NCI-H2227 treated with DMSO at 0.1 percent for 48 hours (cell line): ENCODE results near the gene LRRC8E.
A peak's percentile ranks its signal among the peaks of the same experiment; 100 is the strongest.
"Not testable (repeated sequence)": the region's sequence is repeated elsewhere in the genome, so short reads cannot be mapped to it uniquely, and the experiment has no call there.

Experiments used
- DNase-seq: peaks from one replicate; lab custom pipeline; 2025; lab: John Stamatoyannopoulos, UW

LRRC8E gene

GRCh38 chr19:7920519-7921301, 32.4 kb downstream of the LRRC8E start:
- DNase-seq, result peak; percentile 97

DNA sequence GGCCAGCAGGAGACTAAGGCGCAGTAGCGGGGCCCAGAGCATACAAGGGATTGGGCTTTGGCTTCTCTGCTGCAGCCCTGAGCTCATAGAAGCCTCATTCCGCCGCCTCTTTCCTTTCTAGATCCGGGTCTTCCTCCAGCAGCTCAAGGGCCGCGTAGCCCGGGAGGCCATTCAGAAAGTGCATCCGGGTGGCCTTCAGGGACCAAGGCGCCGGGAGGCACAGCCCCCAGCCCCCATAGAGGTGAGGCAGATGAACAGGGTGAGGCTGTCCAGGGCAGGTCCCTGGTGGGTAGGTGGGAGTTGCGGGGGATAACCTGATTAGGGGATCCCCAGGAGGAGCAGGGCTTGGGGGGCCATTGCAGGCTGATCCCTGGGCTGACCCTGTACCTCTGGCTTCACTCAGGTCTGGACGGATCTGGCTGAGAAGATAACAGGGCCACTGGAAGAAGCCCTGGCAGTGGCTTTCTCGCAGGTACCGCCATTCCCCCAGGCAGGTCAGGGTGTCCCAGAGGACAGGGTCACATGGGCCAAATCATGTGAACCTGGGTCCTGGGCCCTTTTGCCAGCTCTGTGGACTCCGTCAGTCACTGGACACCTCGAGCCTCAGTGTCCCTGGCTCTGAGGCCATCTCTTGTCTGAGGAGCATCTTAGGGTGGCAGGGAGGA, 33.1 kb downstream of the LRRC8E start:
- DNase-seq, result peak; percentile 53

DNA sequence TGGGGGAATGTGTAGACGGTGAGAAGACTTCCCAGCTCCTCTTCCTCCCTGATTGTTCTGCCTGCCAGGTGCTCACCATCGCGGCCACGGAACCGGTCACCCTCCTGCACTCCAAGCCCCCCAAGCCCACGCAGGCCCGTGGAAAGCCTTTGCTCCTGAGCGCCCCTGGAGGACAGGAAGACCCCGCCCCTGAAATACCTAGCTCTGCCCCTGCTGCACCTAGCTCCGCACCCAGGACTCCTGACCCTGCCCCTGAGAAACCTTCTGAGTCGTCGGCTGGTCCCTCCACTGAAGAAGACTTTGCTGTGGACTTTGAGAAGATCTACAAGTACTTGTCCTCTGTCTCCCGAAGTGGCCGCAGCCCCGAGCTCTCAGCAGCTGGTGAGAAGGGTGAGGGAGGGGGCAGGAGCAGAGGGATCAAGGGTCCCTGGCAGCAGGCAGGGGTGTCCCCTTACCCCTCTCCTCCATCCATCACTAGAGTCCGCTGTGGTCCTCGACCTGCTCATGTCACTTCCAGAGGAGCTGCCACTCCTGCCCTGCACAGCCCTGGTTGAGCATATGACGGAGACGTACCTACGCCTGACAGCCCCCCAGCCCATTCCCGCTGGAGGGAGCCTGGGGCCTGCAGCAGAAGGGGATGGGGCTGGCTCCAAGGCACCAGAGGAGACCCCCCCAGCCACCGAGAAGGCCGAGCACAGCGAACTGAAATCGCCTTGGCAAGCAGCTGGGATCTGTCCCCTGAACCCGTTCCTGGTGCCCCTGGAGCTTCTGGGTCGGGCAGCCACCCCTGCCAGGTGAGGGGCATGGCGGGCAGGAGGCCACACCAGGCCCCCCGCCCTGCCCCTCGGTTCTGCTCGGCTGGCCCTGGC, 33.9 kb downstream of the LRRC8E start:
- no peak for DNase-seq

DNA sequence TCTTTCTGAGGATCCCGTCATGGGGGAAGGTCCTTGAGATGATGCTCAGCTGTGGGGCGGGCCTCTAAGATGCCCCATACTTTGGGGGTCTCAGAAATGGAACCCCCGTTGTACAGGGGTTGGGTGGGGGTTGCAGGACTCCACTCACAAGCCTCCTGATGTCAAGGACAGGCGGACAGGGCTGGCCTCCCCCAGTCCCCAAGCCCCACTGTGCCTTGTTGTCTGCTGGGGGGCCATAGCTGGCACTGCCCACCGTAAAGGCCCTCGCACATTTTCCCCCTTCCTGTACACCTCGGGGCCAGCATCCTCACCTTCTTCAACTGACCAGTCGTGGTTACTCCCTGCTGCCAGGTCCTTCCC, 34.5 kb downstream of the LRRC8E start:
- DNase-seq, result no peak

- DNase-seq, result no peak
These were observed 35.2 kb downstream of the LRRC8E start for GRCh38 chr19:7923295-7924191.

DNA sequence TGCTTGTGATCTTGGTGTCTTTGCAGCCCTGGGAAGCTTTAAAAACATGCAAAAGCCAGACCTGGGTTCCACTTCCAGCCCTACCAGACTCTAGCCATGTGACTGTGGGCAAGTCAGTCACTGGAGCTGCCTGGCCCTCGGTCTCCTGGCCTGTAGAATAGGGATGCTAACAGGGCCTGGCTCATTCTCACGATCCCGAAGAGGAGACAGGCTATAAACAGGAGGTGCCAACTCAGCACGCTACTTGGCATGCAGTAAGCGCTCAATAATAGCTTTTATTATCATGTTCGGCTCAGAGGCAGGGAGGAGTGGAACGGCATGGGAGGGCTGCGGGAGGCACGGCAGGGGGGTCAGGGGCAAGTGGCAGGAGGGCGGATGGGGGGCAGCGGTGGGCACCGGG, 35.9 kb downstream of the LRRC8E start:
- no peak for DNase-seq

DNA sequence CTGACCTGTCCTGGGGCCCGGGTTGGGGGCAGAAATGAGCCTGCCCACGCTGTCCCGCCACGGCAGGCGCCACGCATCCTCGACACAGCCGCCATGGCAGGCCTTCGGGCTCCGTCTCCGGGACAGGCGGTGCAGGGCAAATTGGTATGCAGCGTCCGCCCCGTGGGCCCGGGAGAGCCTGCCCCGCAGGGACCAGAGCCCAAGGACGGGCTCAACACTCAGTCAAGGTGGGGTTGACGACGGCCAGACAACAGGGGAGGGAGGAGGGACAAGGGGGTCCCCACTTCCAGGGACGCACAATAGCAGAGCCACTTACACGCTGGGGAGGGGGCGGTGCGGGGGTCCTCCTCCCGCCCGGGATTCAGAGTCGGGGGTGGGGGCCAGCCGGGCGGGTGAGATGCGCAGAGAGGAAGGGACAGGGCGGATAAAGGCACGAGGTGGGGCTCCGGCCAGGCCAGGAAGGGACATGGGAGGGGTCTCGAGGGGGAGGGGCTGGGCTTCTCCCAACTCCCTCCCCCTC, 36.4 kb downstream of the LRRC8E start:
- no peak for DNase-seq

- peak; percentile 53 for DNase-seq
These were observed 37.0 kb downstream of the LRRC8E start for GRCh38 chr19:7925171-7925851.

GRCh38 chr19:7926021-7926726, 37.9 kb downstream of the LRRC8E start, which contains the start of gene CTXN1:
CTXN1 (minus strand) TSS chr19:7926135; CDS start chr19:7925538, 597 bp downstream.
- peak; percentile 44 for DNase-seq

GRCh38 chr19:7926727-7927604, 38.7 kb downstream of the LRRC8E start:
- DNase-seq, result no peak

GRCh38 chr19:7927605-7928333, 39.5 kb downstream of the LRRC8E start:
- DNase-seq, result no peak

DNA sequence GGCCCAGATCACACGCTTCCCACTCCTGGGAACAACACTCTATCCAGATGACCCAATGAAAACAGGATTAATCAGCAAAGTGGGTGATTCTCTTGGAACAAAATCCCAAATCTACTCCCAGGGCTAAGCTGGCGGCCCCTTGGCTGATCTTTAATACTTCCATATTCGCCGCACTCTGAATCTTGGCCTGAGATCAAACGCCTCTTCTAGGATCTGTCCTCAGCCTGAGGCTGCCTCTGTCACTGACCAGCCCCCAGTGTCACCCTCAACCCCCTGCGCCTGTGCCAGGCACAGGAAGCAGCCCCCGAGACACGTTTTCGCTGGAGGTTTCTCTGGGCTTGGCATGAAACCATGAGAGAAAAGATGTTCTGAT, 40.0 kb downstream of the LRRC8E start:
- DNase-seq, result no peak

GRCh38 chr19:7928741-7929701, 40.7 kb downstream of the LRRC8E start:
- no peak for DNase-seq

DNA sequence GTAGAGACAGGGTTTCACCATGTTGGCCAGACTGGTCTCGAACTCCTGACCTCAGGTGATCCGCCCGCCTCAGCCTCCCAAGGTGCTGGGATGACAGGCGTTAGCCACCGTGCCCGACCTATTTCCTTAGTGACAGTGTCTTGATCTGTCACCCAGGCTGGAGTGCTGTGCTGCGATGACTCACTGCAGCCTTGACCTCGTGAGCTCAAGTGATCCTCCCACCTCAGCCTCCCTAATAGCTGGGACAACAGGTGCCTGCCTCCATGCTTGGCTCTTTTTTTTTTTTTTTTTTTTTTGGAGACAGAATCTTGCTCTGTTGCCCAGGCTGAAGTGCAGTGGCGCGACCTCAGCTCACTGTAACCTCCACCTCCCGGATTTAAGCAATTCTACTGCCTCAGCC, 41.7 kb downstream of the LRRC8E start:
- DNase-seq, result not testable (repeated sequence)

DNA sequence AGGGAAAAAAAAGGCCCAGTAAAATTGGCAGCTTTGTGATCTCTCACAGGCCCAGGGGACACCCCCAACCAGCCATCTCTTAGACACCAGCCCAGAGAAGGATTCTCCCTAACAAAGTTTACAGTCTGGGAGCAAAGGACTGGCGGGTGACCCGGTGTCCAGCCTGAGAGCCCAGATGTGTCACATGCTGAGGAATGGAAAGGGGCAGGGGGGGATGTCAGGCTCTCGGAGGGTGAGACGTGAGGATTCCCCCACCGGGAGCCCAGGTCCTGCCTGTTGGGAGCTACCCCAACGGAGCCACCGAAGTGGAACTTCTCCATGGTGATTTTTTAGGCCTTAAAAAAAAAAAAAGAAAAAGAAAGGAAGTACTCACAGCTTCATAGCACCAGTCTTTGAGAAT, 42.5 kb downstream of the LRRC8E start:
- DNase-seq, result no peak

DNA sequence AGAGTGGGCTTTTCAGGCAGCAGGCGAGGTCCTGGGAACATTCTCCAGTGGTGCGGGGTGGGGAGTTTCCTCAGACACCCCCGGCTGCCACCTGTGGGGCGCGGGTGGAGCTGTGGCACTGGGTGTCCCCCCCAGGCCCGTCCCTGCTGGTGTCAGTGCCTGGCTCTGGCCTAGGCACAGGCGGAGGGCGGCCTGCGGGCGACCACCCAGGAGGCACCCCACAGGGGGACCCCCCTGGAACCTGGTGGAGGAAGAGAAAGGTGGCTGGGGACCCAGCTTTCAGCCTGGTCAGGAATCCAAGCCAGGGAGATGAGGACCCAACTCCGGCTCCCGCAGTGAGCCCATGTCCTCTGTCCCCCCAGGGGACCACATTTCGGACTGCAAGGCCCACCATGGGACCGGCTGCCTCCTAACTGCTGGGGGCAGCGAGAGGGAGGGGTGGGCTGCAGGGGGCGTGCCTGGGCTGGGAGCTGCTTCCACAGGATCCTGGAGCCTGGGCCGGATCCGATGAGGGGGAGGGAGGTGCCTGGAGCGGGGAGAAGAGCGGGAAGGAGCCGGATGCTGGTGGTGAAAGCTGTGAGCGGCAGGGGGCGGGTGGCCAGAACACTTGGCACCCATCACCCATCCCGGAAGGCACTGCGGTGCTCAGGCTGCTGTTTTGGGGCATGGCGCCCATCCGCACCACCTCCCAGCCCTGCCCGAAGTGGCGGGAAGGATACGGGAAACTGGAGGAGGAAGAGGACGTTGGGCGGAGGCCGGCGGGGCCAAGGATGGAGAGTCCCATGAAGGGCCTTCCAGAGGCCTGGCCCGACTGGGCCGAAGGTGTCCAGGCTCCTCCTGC, 43.1 kb downstream of the LRRC8E start:
- DNase-seq, result no peak
